Epithelial cell of umbilical artery (primary cell): Measurements from ENCODE around the gene CXCR2. TPM values are rescaled to one million over a fixed set of nuclear protein-coding genes. Genes with fewer than 3 reads are reported as not detected.

Experiments used
- total RNA-seq: library from RNA; depleted of rRNA; stranded (reverse); fragments of >200 nt; gene quantifications from 2 replicates; pipeline ENCODE4 v1.2.3, GENCODE V29; 2014

Gene CXCR2
- not detected in 2 replicates for total RNA-seq

DNA sequence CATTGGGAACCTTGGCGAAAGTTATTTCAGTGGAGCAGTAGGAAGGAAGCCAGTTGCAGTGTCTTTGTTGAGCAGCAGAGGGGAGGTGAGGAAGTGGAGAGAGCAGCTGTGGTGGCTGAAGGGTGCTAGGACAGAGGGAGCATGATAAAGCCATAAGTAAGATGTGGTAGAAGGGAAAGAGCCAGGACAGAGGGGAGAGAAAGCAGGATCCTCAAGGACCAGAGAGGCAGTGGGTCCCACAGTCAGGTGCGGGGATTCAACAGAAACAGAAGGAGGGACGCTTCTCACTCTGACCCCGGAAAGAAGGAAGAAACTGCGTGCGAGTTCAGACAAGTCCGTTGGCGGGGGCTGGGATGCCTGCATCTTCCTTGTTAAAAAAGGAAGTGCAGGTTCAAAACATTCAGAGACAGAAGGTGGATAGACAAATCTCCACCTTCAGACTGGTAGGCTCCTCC is at the start of gene CXCR2:
Gene CXCR2, plus strand, starts transcription at position 403 of the 455 bp plus-strand sequence. CDS start 8,774 bp downstream, outside the sequence.

DNA sequence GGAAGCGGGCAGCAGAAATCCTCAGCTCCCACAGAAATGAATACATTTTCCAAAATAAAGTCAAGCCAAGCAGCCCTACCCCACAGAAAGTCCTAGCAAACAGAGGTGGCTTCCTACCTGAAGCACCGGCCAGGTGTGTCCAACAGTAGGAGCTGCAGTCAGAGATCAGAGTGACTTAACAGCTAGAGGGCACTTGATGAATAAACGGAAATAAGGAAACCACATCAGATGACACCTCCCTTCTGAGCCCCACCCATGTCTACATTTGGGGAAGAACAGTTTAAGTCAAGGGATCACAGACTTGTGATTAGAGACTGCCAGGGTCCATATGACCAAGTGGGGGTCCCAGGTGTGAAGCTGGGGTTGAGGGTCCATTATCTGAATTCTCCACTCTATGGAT is 41.0 kb downstream of the CXCR2 start, which contains the start of gene CXCR1:
Gene CXCR1, minus strand, starts transcription at position 172 of the 400 bp plus-strand sequence. CDS start 1,751 bp downstream, outside the sequence.

Other genes starting within 250 kb of the CXCR2 start
- gene TNS1, start 123.0 kb upstream of the CXCR2 start, total RNA-seq, result 9.1 and 19.8 TPM in 2 replicates
- not detected in 2 replicates for gene RUFY4, start 56.8 kb upstream of the CXCR2 start, total RNA-seq
- not detected in 2 replicates for gene CXCR1, start 40.9 kb downstream of the CXCR2 start, total RNA-seq
- 454 and 509 TPM in 2 replicates for gene ARPC2, start 91.2 kb downstream of the CXCR2 start, total RNA-seq
- 0.15 TPM in 1 of 2 replicates, not detected in the other for gene GPBAR1, start 135.0 kb downstream of the CXCR2 start, total RNA-seq
- gene AAMP, start 144.1 kb downstream of the CXCR2 start, total RNA-seq, result 148 and 151 TPM in 2 replicates
- 20.8 and 22.1 TPM in 2 replicates for gene PNKD, start 144.5 kb downstream of the CXCR2 start, total RNA-seq
- 96.1 and 112 TPM in 2 replicates for gene TMBIM1, start 166.5 kb downstream of the CXCR2 start, total RNA-seq
- gene CATIP, start 230.8 kb downstream of the CXCR2 start, total RNA-seq, result not detected in 2 replicates